Daoy (cell line): Measurements from ENCODE around the gene C2CD4C. TPM values are rescaled to one million over a fixed set of nuclear protein-coding genes. Genes with fewer than 3 reads are reported as not detected.
"Not testable (repeated sequence)": the region's sequence is repeated elsewhere in the genome, so short reads cannot be mapped to it uniquely, and the experiment has no call there.

Experiments
- DNase-seq: peaks from one replicate; pipeline ENCODE4 v3.0.0-alpha.2; 2015; ENCODE audit warnings: low read depth
- total RNA-seq: library from RNA; depleted of rRNA; stranded (reverse); fragments of >200 nt; shearing (Covaris generic); gene quantifications from 2 replicates; pipeline ENCODE4 v1.2.3, GENCODE V29; 2014; rRNA removed

The C2CD4C gene
- 0.06 TPM in 1 of 2 replicates, not detected in the other for total RNA-seq

- no peak for DNase-seq
Measured at GRCh38 chr19:408902-409515, at the start of gene C2CD4C. Gene C2CD4C (minus strand): TSS chr19:409147. CDS start chr19:408361, 786 bp downstream.

- no peak for DNase-seq
Measured at GRCh38 chr19:458091-459042, 49.4 kb upstream of the C2CD4C start.

- no peak for DNase-seq
Measured at GRCh38 chr19:457636-458035, 48.7 kb upstream of the C2CD4C start.

- no peak for DNase-seq
Measured at GRCh38 chr19:456547-457110, 47.7 kb upstream of the C2CD4C start.

- no peak for DNase-seq
Measured at GRCh38 chr19:455851-456546, 47.1 kb upstream of the C2CD4C start.

GRCh38 chr19:455031-455705, 46.2 kb upstream of the C2CD4C start:
- no peak for DNase-seq

GRCh38 chr19:453606-454005, 44.7 kb upstream of the C2CD4C start:
- no peak for DNase-seq

GRCh38 chr19:452829-453228, 43.9 kb upstream of the C2CD4C start:
- no peak for DNase-seq

GRCh38 chr19:450912-451481, 42.0 kb upstream of the C2CD4C start:
- DNase-seq, result not testable (repeated sequence)

- DNase-seq, result no peak
Measured at GRCh38 chr19:449916-450315, 41.0 kb upstream of the C2CD4C start.

GRCh38 chr19:447816-448560, 39.0 kb upstream of the C2CD4C start:
- no peak for DNase-seq

GRCh38 chr19:447064-447426, 38.1 kb upstream of the C2CD4C start:
- DNase-seq, result no peak

- DNase-seq, result no peak
Measured at GRCh38 chr19:444677-445210, 35.8 kb upstream of the C2CD4C start.

GRCh38 chr19:443005-443404, 34.1 kb upstream of the C2CD4C start:
- no peak for DNase-seq

- DNase-seq, result no peak
Measured at GRCh38 chr19:442085-442484, 33.1 kb upstream of the C2CD4C start.

- DNase-seq, result no peak
Measured at GRCh38 chr19:441213-441836, 32.4 kb upstream of the C2CD4C start.

- DNase-seq, result no peak
Measured at GRCh38 chr19:440391-441212, 31.7 kb upstream of the C2CD4C start.

- DNase-seq, result no peak
Measured at GRCh38 chr19:439167-439900, 30.4 kb upstream of the C2CD4C start.
